Measurements from ENCODE around the gene BOD1L1.

DNA sequence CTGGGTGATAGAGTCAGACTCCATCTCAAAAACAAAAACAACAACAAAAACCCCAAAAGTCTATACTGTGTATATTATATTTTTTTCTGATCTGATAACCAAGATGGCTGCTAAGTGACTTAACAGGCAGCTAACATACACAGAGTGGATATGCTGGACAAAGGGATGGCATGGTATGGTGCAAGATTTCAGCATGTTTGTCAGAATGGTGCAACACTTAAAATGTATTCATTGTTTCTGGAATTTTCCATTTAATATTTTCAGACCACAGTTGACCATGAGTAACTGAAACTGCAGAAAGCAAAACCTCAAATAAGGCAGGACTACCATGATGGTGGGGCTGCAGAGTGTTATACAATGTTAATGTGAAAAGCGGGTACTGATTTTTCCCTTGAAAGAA lies 6.1 kb upstream of the BOD1L1 start:
- TF ChIP-seq CTCF (IDR thresholded peaks at IDR 0.05) = no peak
- TF ChIP-seq POLR2A (IDR thresholded peaks at IDR 0.05; ENCODE audit: low read depth) = no peak

All from esophagus muscularis mucosa (tissue), 3 donors.